Activated CD8-positive, alpha-beta memory T cell treated with anti-CD3 and anti-CD28 coated beads for 1 hour (primary cell): ENCODE results near the gene UBE2J1.

Experiments used
- DNase-seq, 2 donors: peaks; one replicate each; pipeline ENCODE4 v3.0.0-alpha.2; 2020; ENCODE audit warnings: low read depth in 1 of 2; ENCODE audit errors: extremely low read depth in 1 of 2

The UBE2J1 gene

GRCh38 chr6:89368107-89368506 is 15.6 kb upstream of the UBE2J1 start:
- peak in 1 of 2 donors; percentile 49 for DNase-seq

- no peak for DNase-seq
Measured at GRCh38 chr6:89364586-89364985, 12.1 kb upstream of the UBE2J1 start.

GRCh38 chr6:89361171-89361570 is 8.6 kb upstream of the UBE2J1 start:
- no peak for DNase-seq

GRCh38 chr6:89360415-89360999 is 8.0 kb upstream of the UBE2J1 start:
- no peak for DNase-seq

GRCh38 chr6:89359561-89359960 is 7.0 kb upstream of the UBE2J1 start:
- no peak for DNase-seq

GRCh38 chr6:89357390-89357789 is 4.9 kb upstream of the UBE2J1 start:
- no peak for DNase-seq

- no peak for DNase-seq
Measured at GRCh38 chr6:89356642-89357170, 4.2 kb upstream of the UBE2J1 start.

- DNase-seq: no peak
Measured at GRCh38 chr6:89355511-89356194, 3.1 kb upstream of the UBE2J1 start.

GRCh38 chr6:89353702-89354392 is 1.3 kb upstream of the UBE2J1 start:
- DNase-seq: no peak

- no peak for DNase-seq
Measured at GRCh38 chr6:89353118-89353556, 615 bp upstream of the UBE2J1 start.

- no peak for DNase-seq
Measured at GRCh38 chr6:89351671-89352277, 748 bp downstream of the UBE2J1 start.

- no peak for DNase-seq
Measured at GRCh38 chr6:89350281-89350966, 2.1 kb downstream of the UBE2J1 start.

GRCh38 chr6:89348372-89348771 is 4.2 kb downstream of the UBE2J1 start:
- no peak for DNase-seq

GRCh38 chr6:89347825-89348224 is 4.7 kb downstream of the UBE2J1 start:
- no peak for DNase-seq

- no peak for DNase-seq
Measured at GRCh38 chr6:89346433-89346832, 6.1 kb downstream of the UBE2J1 start.

GRCh38 chr6:89339565-89339964 is 13.0 kb downstream of the UBE2J1 start:
- no peak for DNase-seq

GRCh38 chr6:89335164-89335563 is 17.4 kb downstream of the UBE2J1 start:
- no peak for DNase-seq

- no peak for DNase-seq
Measured at GRCh38 chr6:89330910-89331309, 21.6 kb downstream of the UBE2J1 start.

GRCh38 chr6:89328976-89329375 is 23.5 kb downstream of the UBE2J1 start:
- no peak for DNase-seq

GRCh38 chr6:89324304-89324703 is 28.2 kb downstream of the UBE2J1 start:
- DNase-seq: no peak

GRCh38 chr6:89323511-89323971 is 29.0 kb downstream of the UBE2J1 start:
- DNase-seq: no peak
